ENCODE measurements around the gene RAMACL.

GRCh38 chr6:166617359-166617758 lies 30.9 kb upstream of the RAMACL start:
- TF ChIP-seq POLR2A (IDR thresholded peaks at IDR 0.05) (no peak), CTCF (IDR thresholded peaks at IDR 0.05) (no peak), POLR2AphosphoS5 (IDR thresholded peaks at IDR 0.05) (no peak)

Data from sigmoid colon (tissue), 4 donors.